ENCODE data around the gene SPACA6.
"Not testable (repeated sequence)": the region's sequence is repeated elsewhere in the genome, so short reads cannot be mapped to it uniquely, and the experiment has no call there.

DNA sequence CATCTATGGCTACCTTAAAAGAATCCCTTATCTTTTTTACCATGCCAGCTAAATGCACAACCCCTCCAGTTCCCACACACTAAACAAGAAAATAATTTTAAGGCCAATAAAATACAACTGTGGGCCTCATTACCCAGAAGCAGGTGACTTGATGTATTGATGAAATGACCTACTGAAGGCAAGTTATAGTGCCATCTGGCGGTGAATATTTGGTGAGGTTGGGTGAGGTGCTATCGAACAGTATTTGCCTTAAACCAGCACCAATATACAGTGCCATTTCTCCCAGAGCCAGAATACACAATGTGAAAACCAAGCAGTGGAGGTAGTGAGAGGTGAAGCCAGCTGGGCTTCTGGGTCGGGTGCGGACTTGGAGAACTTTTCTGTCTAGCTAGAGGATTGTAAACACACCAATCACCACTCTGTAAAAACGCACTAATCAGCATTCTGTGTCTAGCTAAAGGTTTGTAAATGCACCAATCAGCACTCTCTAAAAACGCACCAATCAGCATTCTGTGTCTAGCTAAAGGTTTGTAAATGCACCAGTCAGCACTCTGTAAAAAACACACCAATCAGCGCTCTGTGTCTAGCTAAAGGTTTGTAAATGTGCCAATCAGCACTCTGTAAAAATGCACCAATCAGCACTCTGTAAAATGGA lies 17.1 kb upstream of the SPACA6 start:
- TF ChIP-seq, protein P1, sequence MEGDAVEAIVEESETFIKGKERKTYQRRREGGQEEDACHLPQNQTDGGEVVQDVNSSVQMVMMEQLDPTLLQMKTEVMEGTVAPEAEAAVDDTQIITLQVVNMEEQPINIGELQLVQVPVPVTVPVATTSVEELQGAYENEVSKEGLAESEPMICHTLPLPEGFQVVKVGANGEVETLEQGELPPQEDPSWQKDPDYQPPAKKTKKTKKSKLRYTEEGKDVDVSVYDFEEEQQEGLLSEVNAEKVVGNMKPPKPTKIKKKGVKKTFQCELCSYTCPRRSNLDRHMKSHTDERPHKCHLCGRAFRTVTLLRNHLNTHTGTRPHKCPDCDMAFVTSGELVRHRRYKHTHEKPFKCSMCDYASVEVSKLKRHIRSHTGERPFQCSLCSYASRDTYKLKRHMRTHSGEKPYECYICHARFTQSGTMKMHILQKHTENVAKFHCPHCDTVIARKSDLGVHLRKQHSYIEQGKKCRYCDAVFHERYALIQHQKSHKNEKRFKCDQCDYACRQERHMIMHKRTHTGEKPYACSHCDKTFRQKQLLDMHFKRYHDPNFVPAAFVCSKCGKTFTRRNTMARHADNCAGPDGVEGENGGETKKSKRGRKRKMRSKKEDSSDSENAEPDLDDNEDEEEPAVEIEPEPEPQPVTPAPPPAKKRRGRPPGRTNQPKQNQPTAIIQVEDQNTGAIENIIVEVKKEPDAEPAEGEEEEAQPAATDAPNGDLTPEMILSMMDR (IDR thresholded peaks at IDR 0.05 in 2 of 3, conservative IDR thresholded peaks at IDR 0.05 in 1 of 3; ENCODE audit: control insufficient read depth in 2 of 3, extremely low read depth in 1 of 3, insufficient read depth in 1 of 3, low read depth in 3 of 3, low read length in 3 of 3), result peak; percentile 14 to 32 (median 20); a peak in 4 of 6 replicates
- TF ChIP-seq SMARCA5 (IDR thresholded peaks at IDR 0.05); SMC3 (IDR thresholded peaks at IDR 0.05; ENCODE audit: borderline replicate concordance, low read length); WRNIP1 (IDR thresholded peaks at IDR 0.05; ENCODE audit: borderline replicate concordance, low read depth, low read length); USF1 (IDR thresholded peaks at IDR 0.05; ENCODE audit: borderline replicate concordance, extremely low read length, insufficient read depth, low read depth, low read length); EP300 (IDR thresholded peaks at IDR 0.05; ENCODE audit: borderline replicate concordance in 1 of 2, control insufficient read depth in 1 of 2, low read depth in 2 of 2, low read length in 2 of 2): not testable (repeated sequence)
- TF ChIP-seq, protein P2, sequence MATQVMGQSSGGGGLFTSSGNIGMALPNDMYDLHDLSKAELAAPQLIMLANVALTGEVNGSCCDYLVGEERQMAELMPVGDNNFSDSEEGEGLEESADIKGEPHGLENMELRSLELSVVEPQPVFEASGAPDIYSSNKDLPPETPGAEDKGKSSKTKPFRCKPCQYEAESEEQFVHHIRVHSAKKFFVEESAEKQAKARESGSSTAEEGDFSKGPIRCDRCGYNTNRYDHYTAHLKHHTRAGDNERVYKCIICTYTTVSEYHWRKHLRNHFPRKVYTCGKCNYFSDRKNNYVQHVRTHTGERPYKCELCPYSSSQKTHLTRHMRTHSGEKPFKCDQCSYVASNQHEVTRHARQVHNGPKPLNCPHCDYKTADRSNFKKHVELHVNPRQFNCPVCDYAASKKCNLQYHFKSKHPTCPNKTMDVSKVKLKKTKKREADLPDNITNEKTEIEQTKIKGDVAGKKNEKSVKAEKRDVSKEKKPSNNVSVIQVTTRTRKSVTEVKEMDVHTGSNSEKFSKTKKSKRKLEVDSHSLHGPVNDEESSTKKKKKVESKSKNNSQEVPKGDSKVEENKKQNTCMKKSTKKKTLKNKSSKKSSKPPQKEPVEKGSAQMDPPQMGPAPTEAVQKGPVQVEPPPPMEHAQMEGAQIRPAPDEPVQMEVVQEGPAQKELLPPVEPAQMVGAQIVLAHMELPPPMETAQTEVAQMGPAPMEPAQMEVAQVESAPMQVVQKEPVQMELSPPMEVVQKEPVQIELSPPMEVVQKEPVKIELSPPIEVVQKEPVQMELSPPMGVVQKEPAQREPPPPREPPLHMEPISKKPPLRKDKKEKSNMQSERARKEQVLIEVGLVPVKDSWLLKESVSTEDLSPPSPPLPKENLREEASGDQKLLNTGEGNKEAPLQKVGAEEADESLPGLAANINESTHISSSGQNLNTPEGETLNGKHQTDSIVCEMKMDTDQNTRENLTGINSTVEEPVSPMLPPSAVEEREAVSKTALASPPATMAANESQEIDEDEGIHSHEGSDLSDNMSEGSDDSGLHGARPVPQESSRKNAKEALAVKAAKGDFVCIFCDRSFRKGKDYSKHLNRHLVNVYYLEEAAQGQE (IDR thresholded peaks at IDR 0.05; ENCODE audit: low read depth, low read length), result not testable (repeated sequence)

Data from GM12878 (cell line).